Small intestine (tissue), 7 donors: Measurements from ENCODE around the gene DAGLA. TPM values are rescaled to one million over a fixed set of nuclear protein-coding genes. Genes with fewer than 3 reads are reported as not detected.
A peak's percentile ranks its signal among the peaks of the same experiment; 100 is the strongest.

Experiments
- DNase-seq, 2 donors: peaks; one replicate each; pipeline versions ENCODE4 v3.0.0 to v3.0.0-alpha.2; 2013
- FAIRE-seq: peaks from 2 replicates; lab custom pipeline; 2012; peaks lifted over from hg19 to GRCh38; lab: Jason Lieb, UNC
- H3K27ac ChIP-seq, 3 donors: one replicate each; pipeline ENCODE4 v1.5.1; 2013; ENCODE audit warnings: low read length in 2 of 3, mild to moderate bottlenecking in 2 of 3, control low read depth in 1 of 3, inconsistent platforms in 1 of 3, low read depth in 1 of 3, moderate library complexity in 1 of 3
- H3K27me3 ChIP-seq, 3 donors: one replicate each; pipeline ENCODE4 v1.6.1; 2013; ENCODE audit warnings: low read length in 3 of 3, inconsistent platforms in 1 of 3; ENCODE audit not compliant: control insufficient read depth in 3 of 3, insufficient read depth in 3 of 3
- H3K36me3 ChIP-seq, 3 donors: one replicate each; pipeline ENCODE4 v1.6.1; 2013; ENCODE audit warnings: low read length in 3 of 3, inconsistent platforms in 1 of 3, low read depth in 1 of 3, mild to moderate bottlenecking in 1 of 3, moderate library complexity in 1 of 3; ENCODE audit not compliant: control insufficient read depth in 3 of 3, insufficient read depth in 2 of 3
- H3K4me1 ChIP-seq, 3 donors: one replicate each; pipeline ENCODE4 v1.6.1; 2013; ENCODE audit warnings: low read length in 2 of 3, inconsistent platforms in 1 of 3, low read depth in 1 of 3, mild to moderate bottlenecking in 1 of 3, moderate library complexity in 1 of 3; ENCODE audit not compliant: control insufficient read depth in 3 of 3, insufficient read depth in 2 of 3
- H3K4me3 ChIP-seq, 3 donors: one replicate each; pipeline ENCODE4 v1.5.1; 2013; ENCODE audit warnings: low read length in 3 of 3, control low read depth in 1 of 3, inconsistent platforms in 1 of 3, low read depth in 1 of 3, mild to moderate bottlenecking in 1 of 3, moderate library complexity in 1 of 3
- H3K9me3 ChIP-seq, 2 donors: one replicate each; pipeline ENCODE4 v1.6.1; 2013; ENCODE audit warnings: low read depth in 1 of 2, low read length in 1 of 2; ENCODE audit not compliant: control insufficient read depth in 2 of 2, insufficient read depth in 1 of 2
- WGBS, 3 donors: extraction: QIAGEN DNeasy Blood & Tissue Kit; methylation state at CpG; one replicate each; pipeline ENCODE4 v1.1.7; 2013; 5-methylcytosine and 5-hydroxymethylcytosine counted together
- polyA plus RNA-seq, 4 donors: library from polyadenylated mRNA; stranded (reverse) in 3 of 4; unstranded in 1 of 4; fragments of 200-250 nt in 3 of 4; fragments of 120-200 nt in 1 of 4; gene quantifications; one replicate each; pipeline versions ENCODE4 v1.2.1 to v1.2.3, GENCODE V29; 2013
- donor health status: healthy with polysubstance abuse.
- donor health status: control.
- donor health status: control.
- donor health status: Bipolar disorder and iron deficiency.
- donor health status: healthy.

DAGLA gene
- polyA plus RNA-seq, 4 donors: 0.22 to 14.9 (median 3.8) TPM

GRCh38 chr11:61696602-61697001, 16.4 kb downstream of the DAGLA start:
- no peaks in the 10 kb centered on the region for H3K27me3 ChIP-seq
- no peak for FAIRE-seq
- DNase-seq: no peak
- peaks cover 0 to 43% (median 0%) of the 10 kb centered on the region in 3 donors for H3K36me3 ChIP-seq
- WGBS, 3 donors: 73 to 88% (median 76%) methylated on average over 7 to 8 of the region's 8 CpGs
- no peak overlapping the region for H3K4me3 ChIP-seq
- no peaks in the 10 kb centered on the region for H3K9me3 ChIP-seq
- peaks cover 8 to 77% (median 17%) of the 10 kb centered on the region in 3 donors for H3K4me1 ChIP-seq
- H3K27ac ChIP-seq: peak overlapping the region in 1 of 3 donors; percentile 37

- Histone ChIP-seq H3K9me3 (no peaks in the 10 kb centered on the region), H3K4me1 (peaks cover 8 to 77% (median 17%) of the 10 kb centered on the region in 3 donors), H3K27me3 (no peaks in the 10 kb centered on the region), H3K4me3 (no peak overlapping the region), H3K27ac (peak overlapping the region in 1 of 3 donors; percentile 37), H3K36me3 (peaks cover 0 to 41% (median 0%) of the 10 kb centered on the region in 3 donors)
- WGBS, 3 donors: 77 to 84% (median 79%) methylated on average over 9 of the region's 9 CpGs
- DNase-seq (no peak), FAIRE-seq (no peak)
Measured at GRCh38 chr11:61697078-61697502, 16.9 kb downstream of the DAGLA start.

GRCh38 chr11:61697764-61698163, 17.6 kb downstream of the DAGLA start:
- no peak for FAIRE-seq
- Histone ChIP-seq H3K27me3 (no peaks in the 10 kb centered on the region), H3K36me3 (peaks cover 0 to 45% (median 0%) of the 10 kb centered on the region in 3 donors), H3K4me3 (no peak overlapping the region), H3K27ac (peak overlapping the region in 2 of 3 donors; percentile 2 to 36), H3K4me1 (peaks cover 8 to 77% (median 17%) of the 10 kb centered on the region in 3 donors), H3K9me3 (no peaks in the 10 kb centered on the region)
- no peak for DNase-seq
- 24 to 54% (median 25%) methylated on average over 1 of the region's 1 CpG for WGBS, 3 donors

GRCh38 chr11:61698173-61698948, 18.2 kb downstream of the DAGLA start:
- FAIRE-seq: no peak
- Histone ChIP-seq H3K4me1 (peaks cover 8 to 77% (median 17%) of the 10 kb centered on the region in 3 donors), H3K4me3 (no peak overlapping the region), H3K27me3 (no peaks in the 10 kb centered on the region), H3K9me3 (no peaks in the 10 kb centered on the region), H3K36me3 (peaks cover 0 to 51% (median 0%) of the 10 kb centered on the region in 3 donors), H3K27ac (peak overlapping the region in 2 of 3 donors; percentile 2 to 53)
- 50 to 55% (median 53%) methylated on average over 11 of the region's 11 CpGs for WGBS, 3 donors
- DNase-seq: no peak

GRCh38 chr11:61699737-61700160, 19.6 kb downstream of the DAGLA start:
- H3K4me3 ChIP-seq: no peak overlapping the region
- 27 to 67% (median 27%) methylated on average over 13 of the region's 13 CpGs for WGBS, 3 donors
- peak overlapping the region; percentile 32 to 72 (median 53) for H3K27ac ChIP-seq
- no peaks in the 10 kb centered on the region for H3K27me3 ChIP-seq
- peaks cover 8 to 64% (median 17%) of the 10 kb centered on the region in 3 donors for H3K4me1 ChIP-seq
- peaks cover 0 to 53% (median 0%) of the 10 kb centered on the region in 3 donors for H3K36me3 ChIP-seq
- DNase-seq: peak; percentile 66 to 68
- H3K9me3 ChIP-seq: no peaks in the 10 kb centered on the region
- FAIRE-seq: no peak

- Histone ChIP-seq H3K4me3 (no peak overlapping the region), H3K27me3 (no peaks in the 10 kb centered on the region), H3K36me3 (peaks cover 0 to 58% (median 0%) of the 10 kb centered on the region in 3 donors), H3K27ac (peak overlapping the region; percentile 32 to 72 (median 53)), H3K9me3 (no peaks in the 10 kb centered on the region), H3K4me1 (peaks cover 8 to 60% (median 17%) of the 10 kb centered on the region in 3 donors)
- DNase-seq (peak; percentile 86 to 98), FAIRE-seq (no peak)
- WGBS, 3 donors: 3 to 49% (median 31%) methylated on average over 5 of the region's 5 CpGs
Measured at GRCh38 chr11:61700212-61700611, 20.0 kb downstream of the DAGLA start.

GRCh38 chr11:61700720-61701119, 20.5 kb downstream of the DAGLA start:
- Histone ChIP-seq H3K4me1 (peaks cover 8 to 55% (median 14%) of the 10 kb centered on the region in 3 donors), H3K27me3 (no peaks in the 10 kb centered on the region), H3K9me3 (no peaks in the 10 kb centered on the region), H3K4me3 (no peak overlapping the region), H3K36me3 (peaks cover 0 to 63% (median 0%) of the 10 kb centered on the region in 3 donors), H3K27ac (peak overlapping the region; percentile 12 to 72 (median 53))
- FAIRE-seq: no peak
- no peak for DNase-seq
- 54 to 80% (median 64%) methylated on average over 8 of the region's 8 CpGs for WGBS, 3 donors

GRCh38 chr11:61701242-61701886, 21.2 kb downstream of the DAGLA start:
- FAIRE-seq (no peak), DNase-seq (peak; percentile 44 to 60)
- H3K36me3 ChIP-seq: peaks cover 0 to 69% (median 0%) of the 10 kb centered on the region in 3 donors
- H3K4me3 ChIP-seq: no peak overlapping the region
- H3K27me3 ChIP-seq: no peaks in the 10 kb centered on the region
- 33 to 48% (median 40%) methylated on average over 18 of the region's 18 CpGs for WGBS, 3 donors
- peak overlapping the region in 2 of 3 donors; percentile 9 to 72 for H3K27ac ChIP-seq
- peaks cover 5 to 48% (median 12%) of the 10 kb centered on the region in 3 donors for H3K4me1 ChIP-seq
- no peaks in the 10 kb centered on the region for H3K9me3 ChIP-seq
